Hematopoietic multipotent progenitor cell treated with erythropoietin and hydrocortisone succinate and interleukin-3 and kit ligand, for 4 days (in vitro differentiated cells): ENCODE data around the gene NCS1.
"Not testable (repeated sequence)": the region's sequence is repeated elsewhere in the genome, so short reads cannot be mapped to it uniquely, and the experiment has no call there.

Source experiments
- DNase-seq: peaks from one replicate; pipeline ENCODE4 v3.0.0-alpha.2; 2015

The NCS1 gene

DNA sequence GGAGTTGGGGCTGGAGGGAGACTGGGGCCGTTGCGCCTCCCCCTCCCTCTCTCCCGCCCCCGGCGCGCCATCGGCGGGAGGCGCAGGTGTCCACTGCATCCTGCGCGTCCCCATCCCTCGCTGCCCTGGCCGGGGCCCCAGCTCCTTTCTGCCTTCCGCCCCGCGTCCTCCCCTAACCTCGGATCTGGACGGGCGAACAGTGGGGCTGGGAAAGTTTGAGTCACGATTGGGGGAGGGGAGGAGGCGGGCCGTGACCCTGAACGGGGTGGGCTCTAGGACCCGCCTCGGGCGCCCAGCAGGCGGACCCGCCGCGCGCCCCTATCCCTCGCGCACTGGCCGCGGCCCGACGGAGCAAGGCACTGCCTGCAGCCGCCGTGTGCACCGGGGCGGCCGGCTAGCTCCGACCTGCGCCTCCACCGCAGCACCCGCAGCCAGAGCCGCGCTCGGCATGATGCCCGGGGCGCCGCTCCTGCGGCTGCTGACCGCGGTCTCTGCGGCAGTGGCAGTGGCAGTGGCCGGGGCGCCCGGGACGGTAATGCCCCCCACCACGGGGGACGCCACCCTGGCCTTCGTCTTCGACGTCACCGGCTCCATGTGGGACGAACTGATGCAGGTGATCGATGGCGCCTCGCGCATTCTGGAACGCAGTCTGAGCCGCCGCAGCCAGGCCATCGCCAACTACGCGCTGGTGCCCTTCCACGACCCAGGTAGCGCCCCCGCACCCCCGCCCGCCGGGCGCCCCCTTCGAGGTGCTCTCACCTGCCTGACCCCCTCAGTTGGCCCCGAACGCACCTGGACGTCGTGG, 93.4 kb downstream of the NCS1 start, which contains the start of gene HMCN2:
Gene HMCN2 (plus strand): TSS at position 330 of the 805 bp plus-strand sequence. CDS start 119 bp downstream, at position 449.
- peak; percentile 28 for DNase-seq

- DNase-seq: no peak
These were observed 94.3 kb downstream of the NCS1 start for GRCh38 chr9:130266236-130267098.

DNA sequence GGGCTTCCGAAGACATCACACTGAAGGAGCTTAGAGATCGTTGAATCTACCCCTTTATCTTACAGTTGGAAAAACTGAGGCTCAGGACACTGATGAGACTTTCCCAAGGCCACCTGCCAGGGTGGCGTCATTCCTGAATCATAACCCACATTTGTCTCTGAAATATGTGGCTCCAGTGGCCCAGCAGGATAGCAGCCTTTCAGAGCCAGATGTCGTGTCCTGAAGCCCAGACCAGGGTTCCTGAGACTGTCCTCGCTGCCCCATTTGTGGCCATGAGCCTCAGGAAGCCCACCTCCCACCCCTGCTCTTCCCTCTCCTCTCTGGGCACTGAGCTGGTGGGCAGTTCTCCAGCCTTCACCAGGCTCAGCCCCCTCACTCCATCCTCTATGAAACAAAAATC, 95.7 kb downstream of the NCS1 start:
- no peak for DNase-seq

GRCh38 chr9:130268521-130269211, 96.5 kb downstream of the NCS1 start:
- DNase-seq: no peak

GRCh38 chr9:130271473-130271872, 99.3 kb downstream of the NCS1 start:
- DNase-seq: no peak

DNA sequence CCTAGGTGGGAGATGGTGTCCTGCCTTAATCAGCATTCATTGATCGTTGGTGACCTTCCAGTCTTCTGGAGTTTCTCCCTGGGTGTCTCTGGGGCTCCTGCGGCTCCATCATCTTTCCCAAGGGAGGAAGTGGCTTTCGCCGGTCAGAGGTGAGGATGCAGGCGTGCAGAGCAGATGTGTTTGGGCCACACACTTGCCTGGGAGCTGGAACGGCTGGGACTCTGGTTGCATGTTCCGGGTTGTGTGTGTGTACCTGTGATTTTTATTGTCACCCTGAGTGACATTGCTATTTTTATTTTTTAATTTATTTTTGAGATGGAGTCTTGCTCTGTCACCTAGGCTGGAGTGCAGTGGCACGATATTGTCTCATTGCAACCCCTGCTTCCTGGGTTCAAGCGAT, 103.0 kb downstream of the NCS1 start:
- no peak for DNase-seq

DNA sequence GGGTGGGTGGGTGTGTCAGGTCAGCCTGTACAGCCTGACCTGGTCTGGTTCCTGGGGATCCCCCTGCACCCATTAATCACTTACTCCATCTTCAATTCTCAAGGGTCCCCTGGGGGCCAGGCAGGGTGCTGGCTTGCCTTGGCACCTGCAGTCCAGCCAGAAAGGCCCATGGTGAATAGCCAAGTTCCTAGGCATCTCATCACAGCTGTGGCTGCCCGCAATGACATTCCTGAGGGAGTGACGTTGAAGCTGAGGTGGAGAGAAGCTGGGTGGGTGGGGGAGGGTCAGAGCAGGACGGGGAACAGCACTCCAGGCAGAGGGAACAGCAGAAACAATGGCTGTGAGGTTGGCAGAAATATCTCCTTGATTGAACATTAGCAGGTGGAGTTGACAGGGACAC, 103.9 kb downstream of the NCS1 start:
- DNase-seq: no peak

DNA sequence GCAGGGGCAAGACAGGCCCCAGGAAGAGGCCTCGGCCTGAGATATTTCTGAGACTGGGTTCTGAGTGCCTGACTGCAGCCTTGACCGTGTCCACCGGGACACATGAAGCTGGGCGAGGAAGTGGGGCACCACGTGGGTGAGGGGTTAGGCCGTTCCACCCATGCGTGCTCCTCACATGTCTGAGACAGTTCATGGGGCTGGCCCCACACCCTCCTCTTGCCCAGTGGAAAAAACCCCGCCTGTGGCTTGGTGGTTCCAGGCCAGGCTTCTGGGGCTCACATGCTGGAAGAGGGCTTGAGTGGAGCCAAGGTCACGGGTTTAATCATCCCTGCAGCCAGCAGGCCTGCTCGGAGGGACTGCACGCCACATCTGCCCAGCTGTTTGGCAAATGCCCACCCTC, 104.8 kb downstream of the NCS1 start:
- no peak for DNase-seq

DNA sequence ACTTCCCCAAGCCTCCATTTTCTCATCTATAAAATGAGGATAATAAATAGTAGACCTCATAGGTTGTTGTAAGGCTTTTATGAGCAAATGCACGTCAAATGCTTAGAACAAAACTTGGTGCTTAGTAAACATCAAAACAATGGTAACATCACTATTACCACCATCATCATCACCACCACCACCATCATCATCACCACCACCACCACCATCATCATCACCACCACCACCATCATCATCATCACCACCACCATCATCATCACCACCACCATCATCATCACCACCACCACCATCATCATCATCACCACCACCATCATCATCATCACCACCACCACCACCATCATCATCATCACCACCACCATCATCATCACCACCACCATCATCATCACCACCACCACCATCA, 105.3 kb downstream of the NCS1 start:
- DNase-seq: not testable (repeated sequence)

DNA sequence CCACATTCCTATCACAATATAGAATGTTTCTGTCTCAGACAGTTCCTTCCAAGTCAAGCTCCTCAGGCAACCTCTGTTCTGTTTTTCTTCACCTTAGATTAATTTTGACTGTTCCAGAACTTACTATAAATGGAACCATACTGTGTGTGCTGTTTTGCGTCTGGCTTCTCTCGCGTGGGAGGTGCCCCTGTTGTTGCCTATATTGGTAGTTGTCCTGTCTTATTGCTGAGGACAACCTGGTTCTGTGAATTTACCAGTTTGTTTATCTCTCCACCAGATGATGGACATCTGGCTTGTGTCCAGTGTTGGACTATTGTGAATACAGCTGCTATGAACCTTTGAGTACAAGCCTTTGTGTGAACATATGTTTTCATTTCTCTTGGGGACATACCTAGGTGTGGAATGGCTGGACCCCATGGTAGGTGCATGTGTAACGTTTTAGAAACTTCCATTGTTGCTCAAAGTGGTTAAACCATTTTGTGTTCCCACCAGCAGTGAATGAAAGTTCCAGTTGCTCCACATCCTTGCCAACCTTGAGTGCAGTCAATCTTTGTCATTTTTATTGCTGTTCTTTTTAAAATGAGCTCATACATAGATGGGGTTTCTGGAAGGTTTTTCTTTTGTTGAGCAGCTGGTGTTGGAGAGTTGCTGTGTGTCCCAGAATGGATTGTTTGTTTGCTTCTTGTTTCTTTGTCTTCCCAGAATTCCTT, 111.5 kb downstream of the NCS1 start:
- no peak for DNase-seq

GRCh38 chr9:130284249-130284625, 112.0 kb downstream of the NCS1 start:
- no peak for DNase-seq

GRCh38 chr9:130284690-130285089, 112.5 kb downstream of the NCS1 start:
- no peak for DNase-seq

DNA sequence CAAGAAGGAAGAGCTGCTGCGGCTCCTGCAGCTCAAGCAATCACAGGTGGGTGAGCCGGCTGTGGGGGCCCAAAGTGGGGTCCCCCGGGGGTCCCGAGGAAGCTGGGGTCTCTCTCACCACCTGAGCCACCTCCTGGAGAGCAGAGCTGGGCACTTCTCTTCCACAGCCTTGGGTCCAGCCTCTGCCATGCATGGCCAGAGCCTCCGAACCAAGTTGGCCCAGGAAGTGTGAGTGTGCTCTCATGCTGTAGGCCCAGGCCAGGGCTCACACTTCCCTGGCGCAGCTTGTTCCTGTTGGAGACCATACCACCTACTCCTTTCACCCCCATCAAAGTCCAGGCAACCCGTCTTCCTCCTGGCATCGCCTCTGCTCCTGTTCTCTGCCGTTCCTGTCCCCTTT, 113.1 kb downstream of the NCS1 start:
- no peak for DNase-seq

- no peak for DNase-seq
These were observed 114.0 kb downstream of the NCS1 start for GRCh38 chr9:130286072-130286770.
